ENCODE results near the gene TXNRD2.

DNA sequence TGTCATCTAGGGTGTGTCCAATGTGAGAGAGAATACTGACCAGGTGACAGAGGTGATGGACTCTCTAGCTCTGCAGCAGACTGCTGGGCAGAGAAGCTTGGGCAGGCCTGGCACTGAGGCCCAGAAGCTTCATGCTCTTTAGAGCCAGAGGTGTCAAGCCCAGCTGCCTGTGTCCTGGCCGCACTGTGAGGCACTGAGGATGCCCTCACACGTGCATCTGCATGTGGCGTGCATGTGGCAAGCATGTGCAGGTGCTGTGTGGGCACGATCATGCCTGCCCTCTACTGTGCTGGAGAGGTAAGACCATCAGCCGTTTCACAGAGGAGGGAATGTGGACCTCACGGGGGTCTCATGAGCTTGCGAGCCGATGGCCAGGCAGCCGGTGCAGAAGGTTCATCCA is 15.8 kb upstream of the TXNRD2 start:
- TF ChIP-seq, protein P1, sequence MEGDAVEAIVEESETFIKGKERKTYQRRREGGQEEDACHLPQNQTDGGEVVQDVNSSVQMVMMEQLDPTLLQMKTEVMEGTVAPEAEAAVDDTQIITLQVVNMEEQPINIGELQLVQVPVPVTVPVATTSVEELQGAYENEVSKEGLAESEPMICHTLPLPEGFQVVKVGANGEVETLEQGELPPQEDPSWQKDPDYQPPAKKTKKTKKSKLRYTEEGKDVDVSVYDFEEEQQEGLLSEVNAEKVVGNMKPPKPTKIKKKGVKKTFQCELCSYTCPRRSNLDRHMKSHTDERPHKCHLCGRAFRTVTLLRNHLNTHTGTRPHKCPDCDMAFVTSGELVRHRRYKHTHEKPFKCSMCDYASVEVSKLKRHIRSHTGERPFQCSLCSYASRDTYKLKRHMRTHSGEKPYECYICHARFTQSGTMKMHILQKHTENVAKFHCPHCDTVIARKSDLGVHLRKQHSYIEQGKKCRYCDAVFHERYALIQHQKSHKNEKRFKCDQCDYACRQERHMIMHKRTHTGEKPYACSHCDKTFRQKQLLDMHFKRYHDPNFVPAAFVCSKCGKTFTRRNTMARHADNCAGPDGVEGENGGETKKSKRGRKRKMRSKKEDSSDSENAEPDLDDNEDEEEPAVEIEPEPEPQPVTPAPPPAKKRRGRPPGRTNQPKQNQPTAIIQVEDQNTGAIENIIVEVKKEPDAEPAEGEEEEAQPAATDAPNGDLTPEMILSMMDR (IDR thresholded peaks at IDR 0.05) = no peak
- TF ChIP-seq POLR2A (IDR thresholded peaks at IDR 0.05) = no peak
